Measurements from ENCODE around the gene KIDINS220.

DNA sequence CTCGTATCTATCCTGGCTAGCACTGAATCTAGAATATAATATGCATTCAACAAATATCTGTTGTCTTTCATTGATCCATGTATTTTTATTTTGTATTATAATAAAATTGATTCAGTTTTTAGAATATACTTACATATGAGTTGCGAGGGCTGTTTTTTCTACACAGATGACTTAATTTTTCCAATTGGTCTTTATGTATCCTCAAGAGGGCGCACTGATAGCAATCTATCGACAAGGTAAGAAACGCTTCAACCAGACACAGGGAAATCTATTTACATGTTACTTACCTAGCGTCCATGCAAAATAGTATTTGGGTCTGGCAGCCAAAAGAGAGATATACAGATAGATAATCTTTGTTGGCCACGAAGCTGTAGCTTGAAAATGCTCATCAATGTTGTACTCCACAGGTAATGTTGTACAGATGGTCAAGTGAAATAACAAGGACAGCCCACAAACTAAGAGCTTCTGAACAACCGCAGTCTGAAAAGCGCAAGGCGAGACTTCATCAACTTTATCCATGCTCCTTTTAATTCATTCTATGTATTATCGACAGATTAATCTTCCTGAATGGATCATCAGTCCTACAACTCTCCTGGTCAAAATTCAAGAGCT, 35.5 kb upstream of the KIDINS220 start:
- TF ChIP-seq, protein P1, sequence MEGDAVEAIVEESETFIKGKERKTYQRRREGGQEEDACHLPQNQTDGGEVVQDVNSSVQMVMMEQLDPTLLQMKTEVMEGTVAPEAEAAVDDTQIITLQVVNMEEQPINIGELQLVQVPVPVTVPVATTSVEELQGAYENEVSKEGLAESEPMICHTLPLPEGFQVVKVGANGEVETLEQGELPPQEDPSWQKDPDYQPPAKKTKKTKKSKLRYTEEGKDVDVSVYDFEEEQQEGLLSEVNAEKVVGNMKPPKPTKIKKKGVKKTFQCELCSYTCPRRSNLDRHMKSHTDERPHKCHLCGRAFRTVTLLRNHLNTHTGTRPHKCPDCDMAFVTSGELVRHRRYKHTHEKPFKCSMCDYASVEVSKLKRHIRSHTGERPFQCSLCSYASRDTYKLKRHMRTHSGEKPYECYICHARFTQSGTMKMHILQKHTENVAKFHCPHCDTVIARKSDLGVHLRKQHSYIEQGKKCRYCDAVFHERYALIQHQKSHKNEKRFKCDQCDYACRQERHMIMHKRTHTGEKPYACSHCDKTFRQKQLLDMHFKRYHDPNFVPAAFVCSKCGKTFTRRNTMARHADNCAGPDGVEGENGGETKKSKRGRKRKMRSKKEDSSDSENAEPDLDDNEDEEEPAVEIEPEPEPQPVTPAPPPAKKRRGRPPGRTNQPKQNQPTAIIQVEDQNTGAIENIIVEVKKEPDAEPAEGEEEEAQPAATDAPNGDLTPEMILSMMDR (IDR thresholded peaks at IDR 0.05; ENCODE audit: insufficient read depth, low read depth, low read length), result peak; percentile 67
- TF ChIP-seq EZH2 (IDR thresholded peaks at IDR 0.05; ENCODE audit: insufficient read depth, low read length), result no peak
